NOMO-1 (cell line): ENCODE data around the gene ATP11C.

Experiments
- DNase-seq, 2 experiments: peaks; one replicate each; lab custom pipeline; 2025; ENCODE audit not compliant: unreplicated experiment in 2 of 2; lab: John Stamatoyannopoulos, UW

ATP11C gene

DNA sequence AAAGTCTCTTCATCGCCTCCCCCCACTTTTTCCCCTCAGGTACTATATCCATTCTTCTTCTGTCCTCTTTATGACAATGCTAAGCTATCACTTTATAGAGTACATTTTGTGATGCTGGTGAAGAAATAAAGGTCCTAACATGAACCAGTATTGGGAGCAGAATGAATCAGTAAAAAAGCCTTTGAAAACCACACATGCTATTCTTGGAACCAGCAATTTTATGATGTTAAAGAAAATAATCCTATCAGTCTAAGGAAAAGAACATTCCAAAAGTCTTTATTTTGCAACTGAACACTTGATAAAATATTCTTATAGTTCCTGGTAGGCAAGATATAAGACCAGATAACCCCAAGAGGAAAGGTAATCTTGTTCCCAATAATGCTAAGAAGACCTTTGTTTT lies 117.1 kb downstream of the ATP11C start:
- no peak for DNase-seq

DNA sequence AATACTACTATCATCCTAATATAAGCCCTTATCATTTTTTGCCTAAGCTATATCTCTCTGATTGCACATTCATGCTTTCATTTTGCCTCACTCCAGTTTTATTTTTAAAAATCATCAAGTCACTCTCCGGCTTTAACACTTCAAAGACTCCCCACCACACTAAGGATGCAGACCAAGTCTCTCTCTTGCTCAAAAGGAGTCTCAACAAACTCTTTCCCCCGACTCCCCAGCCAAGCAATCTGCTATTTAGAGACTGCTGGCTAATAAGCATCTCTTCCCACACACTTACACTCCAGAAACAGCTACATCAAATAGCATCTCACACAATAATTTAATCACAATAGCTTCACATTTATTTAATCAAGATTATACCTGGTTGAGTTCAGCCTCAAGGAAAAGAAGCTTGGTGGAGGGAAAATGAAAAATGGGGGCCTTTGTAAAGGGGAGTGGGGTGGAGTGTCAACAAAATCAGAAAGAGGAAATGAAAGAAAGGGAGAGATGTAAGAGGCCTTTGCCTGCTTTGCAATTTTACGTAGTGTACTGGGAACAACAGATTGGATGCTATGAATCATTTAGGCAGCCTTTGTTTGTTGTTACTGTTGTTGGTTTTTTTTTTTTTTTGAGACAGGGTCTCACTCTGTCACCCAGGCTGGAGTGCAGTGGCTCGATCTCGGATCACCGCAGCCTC lies 120.8 kb downstream of the ATP11C start:
- DNase-seq, result no peak

DNA sequence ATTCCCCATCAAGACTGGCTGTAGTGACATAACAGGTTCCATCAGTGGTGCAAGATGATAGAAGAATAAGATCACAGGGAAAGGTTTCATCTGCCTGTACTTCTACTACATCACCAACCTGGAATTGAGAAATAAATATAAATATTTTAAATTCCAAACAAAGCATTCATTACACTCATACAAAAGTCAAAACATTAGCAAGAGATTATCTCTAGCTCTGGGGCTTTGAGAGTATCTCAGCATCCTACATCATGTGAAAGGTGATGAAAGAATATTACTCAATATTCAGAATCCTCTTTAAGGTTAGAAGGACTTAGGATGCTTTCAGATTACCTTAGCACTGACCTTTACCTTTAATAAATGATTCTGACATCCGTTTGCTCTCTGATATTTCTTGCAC lies 128.4 kb downstream of the ATP11C start:
- no peak for DNase-seq

DNA sequence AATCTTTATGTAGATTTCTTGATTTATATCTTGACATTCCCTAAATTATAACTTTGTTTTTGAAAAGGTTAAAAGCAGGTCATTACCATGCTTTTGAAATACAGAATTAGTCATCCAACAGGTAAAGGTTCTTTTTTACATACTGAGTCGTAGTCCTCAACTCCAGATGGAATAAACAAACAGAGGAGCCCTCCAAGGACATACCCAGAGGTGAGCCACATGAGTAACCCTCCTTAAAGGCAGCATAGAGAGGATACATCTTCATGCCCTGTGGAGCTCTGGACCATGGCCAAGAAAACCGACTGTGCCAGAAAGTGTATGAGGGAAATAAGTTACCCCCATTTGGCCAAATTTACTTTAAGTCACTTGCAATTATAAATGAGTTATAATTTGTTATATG lies 129.6 kb downstream of the ATP11C start:
- DNase-seq, result no peak

DNA sequence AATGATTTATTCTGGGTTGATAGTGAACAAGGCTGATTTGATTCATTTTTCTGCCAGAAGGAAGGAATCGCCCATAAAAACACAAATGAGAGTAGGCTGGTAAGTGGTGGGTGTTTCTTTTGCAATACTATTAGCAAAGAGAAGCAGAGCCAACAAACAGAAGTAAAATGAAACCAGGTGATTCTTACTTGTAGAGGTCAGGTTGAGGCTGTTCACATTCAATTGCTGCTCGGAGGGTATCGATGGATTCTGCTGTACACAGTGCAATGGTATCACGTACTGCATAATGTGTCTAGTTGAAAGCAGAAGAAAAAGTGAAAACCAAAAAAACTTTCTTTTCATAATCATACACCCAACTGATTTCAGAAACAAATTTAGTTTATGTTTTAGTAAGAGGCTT lies 130.8 kb downstream of the ATP11C start:
- no peak for DNase-seq

DNA sequence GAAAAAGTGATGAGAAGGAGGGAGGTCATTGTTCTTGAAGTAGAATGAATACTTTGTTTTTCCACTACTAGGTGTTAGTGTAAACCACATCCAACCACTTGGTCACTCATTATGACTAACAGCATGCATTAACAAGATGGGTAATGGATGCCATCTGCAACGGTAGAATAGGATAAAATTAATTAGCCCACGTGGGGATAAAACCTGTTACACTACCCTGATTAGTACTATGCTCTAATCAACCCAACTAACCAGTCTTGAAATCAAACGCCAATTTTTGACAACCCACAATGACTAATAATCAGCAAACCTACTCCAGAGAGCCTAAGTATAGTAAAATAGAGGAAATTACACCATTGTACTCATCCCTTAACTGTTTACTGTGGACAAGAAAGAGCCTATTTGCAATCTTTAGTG lies 131.4 kb downstream of the ATP11C start:
- DNase-seq, result no peak

DNA sequence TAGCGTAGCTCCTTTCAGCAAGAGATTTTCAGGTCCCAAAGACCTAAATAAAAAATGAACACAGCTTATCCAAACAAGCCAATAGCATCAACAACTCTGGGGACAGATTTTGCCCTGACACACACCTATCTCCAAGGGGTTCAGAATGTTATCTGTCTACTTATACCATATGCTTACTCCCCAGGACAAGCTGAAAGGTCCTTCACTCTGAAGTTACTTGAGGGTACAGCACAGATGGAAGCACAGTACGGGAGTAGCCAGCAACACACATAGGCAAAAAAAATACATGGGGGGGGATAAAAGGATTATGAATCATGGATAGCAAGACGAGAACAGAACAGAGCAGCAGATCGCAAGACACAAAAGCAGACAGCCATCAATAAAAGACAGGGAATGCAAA lies 134.2 kb downstream of the ATP11C start:
- DNase-seq, result no peak

DNA sequence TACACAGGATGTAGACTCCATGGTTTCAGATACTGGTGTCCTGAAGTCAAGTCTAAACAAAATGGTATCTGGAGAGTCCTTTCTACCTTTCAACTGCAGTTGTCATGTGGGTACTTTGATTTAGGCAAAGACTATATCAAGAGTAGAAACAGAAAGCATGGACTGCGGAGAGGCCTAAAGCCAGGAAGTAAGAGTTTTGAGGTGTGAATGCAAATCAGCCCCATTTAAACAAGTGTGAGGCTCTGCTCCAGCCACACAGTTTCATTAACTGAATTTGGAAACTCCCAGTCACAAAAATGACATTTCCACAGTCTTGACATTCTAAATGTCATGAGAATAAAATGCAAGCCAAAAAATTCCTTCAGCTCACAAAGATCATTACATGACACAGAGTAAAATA lies 137.7 kb downstream of the ATP11C start:
- no peak for DNase-seq

DNA sequence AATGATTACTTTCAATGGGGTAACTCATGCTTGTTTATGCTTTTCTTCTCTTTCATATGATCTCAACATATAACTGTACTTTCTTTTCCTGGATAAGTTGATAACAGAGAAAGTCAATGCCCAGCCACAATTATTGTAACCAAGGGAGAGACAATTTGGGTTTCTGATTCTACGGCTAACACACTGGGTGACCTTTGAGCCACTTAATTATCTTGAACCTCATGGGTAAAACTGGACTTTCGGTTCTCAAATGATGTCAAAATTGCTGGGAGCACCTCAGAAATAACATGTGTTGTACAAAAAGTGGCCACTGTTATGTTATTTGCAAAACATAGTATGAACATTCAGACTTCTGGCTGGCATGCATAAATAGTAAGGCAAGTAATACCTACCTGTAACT lies 145.3 kb downstream of the ATP11C start:
- no peak for DNase-seq

DNA sequence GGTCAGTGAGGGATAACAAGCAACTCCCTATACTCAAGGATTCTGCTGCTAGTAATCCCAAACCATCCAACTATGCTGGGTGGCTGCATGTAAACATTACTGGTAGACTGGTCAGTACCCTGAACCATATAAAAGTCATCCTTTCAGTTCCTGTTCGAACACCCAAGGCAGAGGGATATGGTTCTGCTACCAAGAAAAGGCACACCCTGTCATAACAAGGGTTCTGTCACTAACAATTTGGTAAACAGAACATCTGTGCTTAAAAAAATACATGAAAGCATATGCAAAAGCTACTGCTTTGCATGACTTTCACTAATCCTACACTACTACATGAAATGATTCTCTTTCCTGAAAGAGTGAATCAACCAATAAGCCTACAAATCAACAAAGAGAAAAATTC lies 148.0 kb downstream of the ATP11C start:
- DNase-seq, result no peak

DNA sequence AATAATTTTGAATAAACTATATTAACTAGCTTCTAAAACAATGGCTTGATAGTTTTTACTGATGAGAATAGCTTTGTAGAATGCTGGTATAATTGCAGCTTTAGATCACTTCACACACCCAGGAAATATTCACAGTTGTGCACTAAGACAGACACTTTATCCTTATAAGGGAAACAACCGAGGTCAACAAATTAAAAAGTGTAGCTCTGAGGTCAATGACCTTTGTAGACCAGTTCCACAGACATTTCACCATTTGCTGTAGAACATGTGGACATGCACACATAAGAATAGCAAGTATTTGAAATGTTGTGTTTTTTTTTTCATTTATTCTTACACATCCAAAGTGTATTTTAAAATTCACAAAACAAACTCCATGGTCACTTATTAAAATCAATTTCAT lies 148.9 kb downstream of the ATP11C start:
- DNase-seq, result no peak

DNA sequence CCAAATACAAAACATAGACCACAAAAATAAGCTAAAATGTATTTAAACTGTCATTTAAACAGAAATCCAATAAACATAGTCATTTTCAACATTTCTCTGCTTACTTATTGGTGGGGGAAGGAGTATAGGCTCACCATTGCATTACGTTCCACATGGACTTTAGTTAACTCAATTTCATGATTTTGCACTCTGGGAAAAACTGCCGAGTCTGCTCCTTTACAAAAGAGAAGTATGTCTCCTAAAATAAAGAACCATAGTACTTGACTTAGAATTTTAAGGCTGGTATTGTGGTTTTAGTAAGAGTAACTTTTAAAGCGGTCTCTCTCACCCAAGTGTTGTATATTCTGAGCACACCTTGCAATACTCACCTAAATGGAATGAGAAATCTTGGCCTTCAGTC lies 149.8 kb downstream of the ATP11C start:
- no peak for DNase-seq

DNA sequence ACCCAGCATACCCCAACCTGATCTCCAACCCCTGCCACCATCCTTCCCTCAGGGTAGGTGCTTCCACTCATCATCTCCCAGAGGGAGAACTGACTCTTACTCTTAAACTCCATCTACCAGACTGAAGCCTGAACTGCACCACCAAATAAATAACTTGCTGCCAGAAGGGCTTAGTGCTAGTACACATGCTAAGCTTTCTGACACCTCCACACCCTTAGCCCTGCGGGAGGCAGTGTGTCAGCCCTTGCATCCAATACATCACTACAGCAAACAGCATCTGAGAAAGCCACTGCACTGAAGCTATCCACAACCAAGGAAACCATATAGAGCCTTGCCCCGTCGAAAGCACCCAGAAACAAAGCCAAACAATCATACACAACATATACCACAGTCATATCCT lies 156.3 kb downstream of the ATP11C start:
- no peak for DNase-seq

DNA sequence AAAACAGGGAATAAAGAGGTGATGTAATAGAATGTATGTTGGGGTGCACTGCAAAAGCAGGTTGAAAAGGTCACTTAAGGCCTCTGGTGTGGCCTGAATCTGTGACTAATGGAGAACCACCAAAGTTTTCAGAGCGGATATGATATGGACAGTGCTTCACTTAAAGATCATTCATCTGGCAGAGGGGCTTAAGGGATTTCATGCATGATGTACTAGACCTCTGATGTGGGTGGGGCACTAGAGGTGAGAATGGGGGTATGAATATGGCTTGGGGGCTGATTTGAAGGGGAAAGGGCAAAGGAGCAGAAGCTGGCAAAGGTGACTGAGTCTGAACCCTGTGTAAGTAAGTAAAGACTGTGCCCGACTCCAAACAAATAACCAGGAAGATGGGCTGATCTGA lies 162.5 kb downstream of the ATP11C start:
- no peak for DNase-seq

DNA sequence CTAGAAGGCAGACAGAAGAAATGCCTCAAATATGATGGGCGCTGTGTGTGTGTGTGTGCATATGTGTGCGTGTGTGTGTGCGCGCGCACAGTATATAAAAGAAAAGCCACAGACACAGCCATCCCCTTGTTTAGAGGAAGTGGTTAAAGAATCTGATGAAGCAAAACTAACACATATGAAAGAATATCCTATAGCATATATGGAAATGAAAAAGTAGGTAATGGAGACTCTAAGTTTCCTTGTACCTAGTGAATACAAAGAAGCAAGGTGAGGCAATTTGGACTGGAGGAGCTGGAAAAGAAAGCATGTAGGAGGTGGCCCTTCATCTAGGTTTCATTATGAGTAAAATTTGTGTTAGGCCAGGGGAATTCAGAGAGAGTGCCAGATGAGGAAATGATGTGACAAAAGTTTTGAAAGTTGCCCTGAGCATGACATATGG lies 166.3 kb downstream of the ATP11C start:
- peak; percentile 16 to 34 for DNase-seq

DNA sequence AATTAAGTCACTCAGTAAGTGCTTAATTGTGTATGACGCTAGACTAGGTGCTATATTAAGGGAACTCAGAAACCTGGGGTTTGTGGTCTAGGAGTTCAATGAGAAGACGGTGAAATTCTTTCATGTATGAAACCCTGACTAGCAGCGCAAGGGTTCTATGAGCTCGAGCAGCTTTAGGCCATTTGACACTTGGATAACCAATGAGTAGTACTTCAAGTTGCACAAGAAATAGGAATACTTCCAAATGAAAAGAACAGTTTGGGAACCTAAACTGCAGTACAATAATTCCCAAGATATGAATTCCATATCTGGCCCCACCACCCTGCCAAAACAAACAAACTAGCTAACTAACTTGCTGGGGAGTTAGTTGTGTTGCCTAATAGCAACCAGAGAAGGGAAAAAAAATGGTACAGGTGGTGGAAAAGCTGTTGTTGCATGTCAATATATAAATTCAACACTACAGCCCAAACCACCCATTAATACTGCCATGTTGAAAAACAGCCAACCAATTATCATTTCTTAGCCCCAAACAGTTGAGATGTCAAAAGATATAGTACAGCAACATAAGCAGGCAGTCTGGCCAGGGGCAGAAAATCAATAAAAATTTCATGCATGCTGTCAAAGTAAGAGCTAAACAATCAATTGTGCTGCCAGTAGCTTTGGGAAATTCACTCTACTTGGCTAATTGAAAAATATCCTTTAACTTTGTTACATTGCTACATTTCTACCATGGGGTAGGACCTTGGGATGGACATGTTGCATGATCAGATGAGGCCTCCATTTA lies 170.3 kb downstream of the ATP11C start:
- DNase-seq, result no peak

DNA sequence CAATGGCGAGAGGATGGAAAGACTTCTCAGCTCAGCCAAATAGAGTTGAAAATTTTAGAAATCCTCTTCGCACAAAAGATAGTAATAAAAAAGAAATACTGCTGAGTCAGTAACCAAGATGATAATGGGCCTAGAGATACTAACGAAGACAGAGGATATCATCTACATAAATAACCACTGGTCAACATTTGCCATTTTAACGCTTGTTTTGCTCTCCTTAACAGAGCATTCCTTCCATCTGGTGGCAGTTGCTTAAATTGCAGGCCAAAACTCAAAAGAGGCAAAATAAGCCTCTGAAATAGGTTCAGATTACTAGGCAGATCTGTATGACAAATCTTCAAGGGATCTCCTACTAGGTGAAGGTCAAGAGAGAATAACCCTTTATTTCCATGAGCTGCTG lies 173.2 kb downstream of the ATP11C start:
- DNase-seq, result no peak

DNA sequence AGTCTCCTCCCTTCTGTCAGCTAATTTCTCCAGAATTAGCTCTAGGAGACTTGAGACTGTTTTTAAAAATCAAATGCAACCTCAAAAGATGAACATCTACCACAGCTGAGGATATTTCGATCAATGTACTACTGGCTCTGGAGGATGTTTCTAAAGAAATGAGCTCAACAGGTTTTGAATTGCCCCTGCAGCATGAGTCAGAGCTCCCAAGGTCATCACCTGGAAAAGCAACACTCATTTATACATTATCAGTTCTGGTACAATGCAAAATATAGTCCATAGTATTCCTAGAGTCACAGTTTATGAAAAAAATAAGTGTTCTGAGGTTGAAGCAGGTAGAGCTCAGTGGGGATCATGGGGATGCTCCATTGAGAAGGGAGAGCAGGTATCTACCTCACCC lies 174.0 kb downstream of the ATP11C start:
- DNase-seq, result no peak

DNA sequence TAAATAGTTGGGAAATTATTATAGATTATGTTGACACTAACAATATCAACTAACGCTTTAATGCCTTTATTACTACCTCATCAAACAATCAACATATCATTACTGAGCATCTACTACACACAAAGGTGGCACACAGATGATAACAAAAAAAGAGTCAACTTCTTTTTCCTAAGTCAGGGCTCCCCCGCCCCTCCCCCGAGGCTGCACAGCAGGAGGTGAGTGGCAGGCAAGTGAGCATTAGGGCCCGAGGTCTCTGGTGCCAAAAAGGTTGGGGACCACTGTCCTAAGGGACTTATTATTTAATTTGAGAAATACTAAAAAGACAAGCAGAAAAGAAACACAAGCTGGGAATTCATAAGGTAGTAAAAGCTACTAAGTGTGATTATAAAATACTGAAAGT lies 174.6 kb downstream of the ATP11C start:
- no peak for DNase-seq

DNA sequence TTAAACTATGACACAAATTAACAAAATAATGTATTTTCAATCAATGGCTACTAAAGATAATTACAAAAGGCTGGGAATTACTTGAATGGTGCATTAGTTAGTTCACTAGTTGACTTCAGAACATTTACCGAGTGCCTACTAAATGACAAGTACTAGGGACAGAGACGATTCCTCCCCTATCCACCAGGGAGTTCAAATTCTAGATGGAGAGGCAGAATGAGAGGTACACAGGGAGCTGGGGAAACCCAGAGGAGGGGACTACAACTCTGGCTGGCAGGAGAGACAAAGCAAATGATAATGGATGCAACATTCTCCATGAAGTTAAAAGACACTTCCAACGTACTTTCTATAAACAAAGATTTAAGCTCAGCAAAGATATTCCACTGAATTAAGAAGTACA lies 181.8 kb downstream of the ATP11C start:
- no peak for DNase-seq

DNA sequence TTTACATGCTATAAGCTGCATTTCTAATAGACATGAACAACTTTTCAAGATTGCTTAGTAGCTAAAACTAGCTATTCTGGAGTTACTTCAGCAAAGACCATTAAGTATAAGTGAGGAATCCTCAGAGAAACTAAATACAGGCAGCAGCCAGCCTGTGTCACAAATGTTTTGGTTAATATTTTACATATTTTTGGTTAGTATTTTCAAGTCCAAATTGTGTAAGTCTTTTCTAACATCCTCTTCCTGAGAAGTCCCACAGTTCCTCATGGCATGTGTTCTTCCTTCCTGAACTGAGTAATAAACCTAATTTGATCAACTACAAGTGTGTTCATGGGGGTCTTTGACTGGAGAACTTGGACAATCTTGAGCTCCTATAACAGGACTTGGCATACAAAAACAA lies 182.5 kb downstream of the ATP11C start:
- DNase-seq, result no peak

DNA sequence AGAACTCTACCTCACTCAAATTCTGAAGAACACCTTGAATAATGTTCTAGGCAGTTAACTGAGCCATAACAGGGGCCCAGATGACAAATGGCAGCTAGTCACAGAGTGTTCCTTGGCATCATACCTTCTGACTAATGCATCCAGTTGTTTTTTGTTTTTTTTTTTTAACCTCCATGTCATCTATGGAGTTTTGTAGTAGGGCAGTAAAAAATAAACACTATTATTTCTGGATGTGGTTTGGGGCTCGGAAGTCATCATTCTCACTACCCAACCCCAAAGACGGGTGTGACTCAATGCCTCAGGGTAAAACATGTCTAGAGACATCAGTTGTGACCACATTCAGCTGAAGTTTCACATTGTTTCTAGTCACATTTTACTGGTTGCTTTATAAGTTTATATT lies 193.7 kb downstream of the ATP11C start:
- no peak for DNase-seq

DNA sequence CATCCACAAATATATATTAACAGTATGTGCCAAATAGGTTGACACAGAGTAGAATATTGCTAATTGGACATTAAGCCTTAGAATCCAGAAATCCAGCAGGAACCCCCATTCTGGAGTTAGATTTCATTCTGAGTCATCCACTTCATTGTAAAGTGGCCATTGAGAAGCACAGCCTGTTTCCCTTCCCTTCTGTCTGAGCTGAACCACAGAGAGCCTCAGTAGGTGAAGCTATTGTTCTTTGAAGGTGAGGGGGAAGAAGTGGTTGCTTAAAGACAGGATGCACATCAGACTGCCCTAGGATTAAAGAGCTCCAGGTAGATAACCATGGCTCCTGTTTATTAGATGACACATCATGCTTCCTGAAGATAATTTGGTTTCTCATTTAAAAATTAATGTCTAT lies 194.3 kb downstream of the ATP11C start:
- no peak for DNase-seq
